ENCODE data around the gene COL27A1. TPM values are rescaled to one million over a fixed set of nuclear protein-coding genes. Genes with fewer than 3 reads are reported as not detected.

Gene COL27A1
- total RNA-seq, 1 donor from 2014 or later: 20.3 TPM

DNA sequence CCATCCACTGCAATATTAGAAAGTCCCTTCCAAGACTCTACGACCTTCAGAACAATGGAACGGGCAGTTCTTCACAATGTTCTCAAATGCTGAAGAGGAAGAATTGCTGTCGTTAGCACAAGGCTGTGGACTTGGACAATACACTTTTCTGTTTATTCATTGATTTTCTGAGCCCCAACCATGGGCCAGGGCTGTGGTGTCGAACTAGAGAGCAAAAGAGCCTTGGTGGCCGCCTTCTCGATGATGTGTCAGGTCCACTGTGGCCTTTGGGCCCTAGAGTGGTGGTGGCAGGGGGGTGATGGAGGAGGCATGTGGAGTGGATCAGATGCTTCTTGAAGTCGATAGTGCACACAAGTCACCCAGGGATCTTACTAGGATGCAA is 37.7 kb upstream of the COL27A1 start:
- Mint-ChIP-seq H3K9me3 (no peaks in the 10 kb centered on the region), H3K4me3 (no peak overlapping the region), H3K36me3 (ENCODE audit: low read depth) (no peaks in the 10 kb centered on the region), H3K4me1 (peaks cover 26% of the 10 kb centered on the region), H3K27ac (ENCODE audit: unreplicated experiment) (no peak overlapping the region), H3K27me3 (ENCODE audit: low read depth) (peaks cover 18% of the 10 kb centered on the region)
- DNase-seq (ENCODE audit: low read depth, low spot score): no peak
- TF ChIP-seq, protein P1, sequence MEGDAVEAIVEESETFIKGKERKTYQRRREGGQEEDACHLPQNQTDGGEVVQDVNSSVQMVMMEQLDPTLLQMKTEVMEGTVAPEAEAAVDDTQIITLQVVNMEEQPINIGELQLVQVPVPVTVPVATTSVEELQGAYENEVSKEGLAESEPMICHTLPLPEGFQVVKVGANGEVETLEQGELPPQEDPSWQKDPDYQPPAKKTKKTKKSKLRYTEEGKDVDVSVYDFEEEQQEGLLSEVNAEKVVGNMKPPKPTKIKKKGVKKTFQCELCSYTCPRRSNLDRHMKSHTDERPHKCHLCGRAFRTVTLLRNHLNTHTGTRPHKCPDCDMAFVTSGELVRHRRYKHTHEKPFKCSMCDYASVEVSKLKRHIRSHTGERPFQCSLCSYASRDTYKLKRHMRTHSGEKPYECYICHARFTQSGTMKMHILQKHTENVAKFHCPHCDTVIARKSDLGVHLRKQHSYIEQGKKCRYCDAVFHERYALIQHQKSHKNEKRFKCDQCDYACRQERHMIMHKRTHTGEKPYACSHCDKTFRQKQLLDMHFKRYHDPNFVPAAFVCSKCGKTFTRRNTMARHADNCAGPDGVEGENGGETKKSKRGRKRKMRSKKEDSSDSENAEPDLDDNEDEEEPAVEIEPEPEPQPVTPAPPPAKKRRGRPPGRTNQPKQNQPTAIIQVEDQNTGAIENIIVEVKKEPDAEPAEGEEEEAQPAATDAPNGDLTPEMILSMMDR (conservative IDR thresholded peaks at IDR 0.05): no peak

DNA sequence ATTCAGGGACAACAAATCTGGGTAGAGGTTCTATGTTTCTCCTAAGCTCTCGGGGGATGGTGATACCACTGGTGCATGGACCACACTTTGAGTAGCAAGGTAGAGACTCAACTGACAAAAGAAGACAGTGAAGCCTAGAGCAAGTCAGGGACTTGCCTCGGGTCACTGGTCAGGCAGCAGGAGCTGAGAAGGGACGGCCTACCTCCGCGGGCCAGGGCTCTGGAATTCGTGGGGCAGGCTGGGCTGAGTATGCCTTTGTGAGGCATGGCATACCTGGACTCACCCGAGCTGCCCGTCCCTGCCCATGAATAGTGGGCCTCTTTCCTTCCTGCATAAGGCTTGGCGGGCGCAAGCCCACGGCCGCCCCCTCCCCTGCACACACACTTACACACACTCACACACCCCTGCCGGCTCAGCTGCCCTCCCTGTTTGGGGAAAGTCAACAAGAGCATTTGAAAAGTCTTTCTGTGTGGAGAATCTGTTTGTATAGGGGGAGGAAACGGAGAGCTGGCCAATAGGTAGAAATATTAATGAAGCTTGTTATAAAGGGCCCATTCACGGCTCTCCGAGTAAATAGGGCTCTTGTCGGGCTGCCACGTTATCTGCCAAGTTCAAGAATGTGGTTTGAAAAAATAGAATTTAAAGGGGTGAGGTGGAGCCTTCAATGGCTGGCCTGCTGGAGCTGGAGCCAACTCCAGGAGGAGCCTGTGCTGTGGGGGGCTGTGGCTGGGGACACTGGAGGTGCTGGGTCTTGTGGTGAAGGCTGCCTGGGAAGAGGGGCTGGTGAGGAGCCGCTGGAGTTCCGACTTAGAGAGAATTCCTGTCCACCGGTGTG is 37.1 kb upstream of the COL27A1 start:
- Mint-ChIP-seq H3K36me3 (ENCODE audit: low read depth) (no peaks in the 10 kb centered on the region), H3K27ac (ENCODE audit: unreplicated experiment) (no peak overlapping the region), H3K9me3 (no peaks in the 10 kb centered on the region), H3K27me3 (ENCODE audit: low read depth) (peaks cover 12% of the 10 kb centered on the region), H3K4me1 (peaks cover 26% of the 10 kb centered on the region), H3K4me3 (no peak overlapping the region)
- no peak for DNase-seq (ENCODE audit: low read depth, low spot score)
- TF ChIP-seq, protein P1 (conservative IDR thresholded peaks at IDR 0.05): no peak

DNA sequence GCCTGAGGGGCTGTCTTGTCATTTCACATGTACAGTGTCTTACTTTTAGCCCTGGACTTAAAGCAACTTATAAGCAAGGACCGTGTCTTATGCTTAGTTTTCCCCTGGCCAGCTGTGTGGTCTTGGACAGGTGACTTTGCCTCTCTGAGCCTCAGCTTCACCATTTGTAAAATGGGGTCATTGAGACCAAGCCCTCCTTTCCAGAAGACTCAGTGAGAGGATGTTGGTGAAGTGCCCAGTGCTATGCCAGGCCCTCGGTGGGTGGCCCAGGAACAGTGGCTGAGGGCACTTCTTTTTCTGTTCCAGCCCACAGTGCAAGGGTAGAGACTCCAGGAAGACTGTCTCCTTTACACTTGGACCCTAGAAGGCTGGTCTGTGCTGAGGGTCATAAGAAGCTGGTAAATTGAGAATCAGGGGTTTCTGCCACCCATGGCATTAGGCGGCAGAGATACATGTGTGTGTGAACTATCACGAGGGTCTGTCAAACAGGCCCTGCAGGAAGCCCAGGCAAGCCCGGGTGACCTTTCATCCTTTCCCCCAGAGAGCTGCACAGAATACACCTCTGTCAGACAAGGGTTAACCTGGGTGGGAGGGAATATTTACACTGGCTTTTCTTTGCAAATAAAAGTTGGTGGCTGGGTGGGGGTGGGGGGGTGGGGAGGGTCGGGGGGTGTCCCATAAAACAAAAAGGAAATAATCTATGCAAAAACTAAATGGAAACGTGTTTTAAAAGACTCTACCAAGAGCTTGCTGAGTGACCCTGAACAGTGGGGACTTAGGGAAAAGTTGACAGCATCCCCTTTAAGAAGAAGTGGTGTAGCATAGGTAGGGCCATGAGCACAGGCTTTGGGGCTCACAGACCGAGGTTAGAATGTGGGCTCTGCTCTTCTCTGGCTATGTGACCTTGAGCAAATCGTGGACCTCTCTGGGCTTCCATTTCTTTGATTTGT is 35.8 kb upstream of the COL27A1 start:
- no peak overlapping the region for H3K4me3 Mint-ChIP-seq
- no peaks in the 10 kb centered on the region for H3K36me3 Mint-ChIP-seq (ENCODE audit: low read depth)
- no peak overlapping the region for H3K27ac Mint-ChIP-seq (ENCODE audit: unreplicated experiment)
- H3K9me3 Mint-ChIP-seq: no peaks in the 10 kb centered on the region
- TF ChIP-seq, protein P1 (conservative IDR thresholded peaks at IDR 0.05): no peak
- DNase-seq (ENCODE audit: low read depth, low spot score): no peak
- peaks cover 3% of the 10 kb centered on the region for H3K27me3 Mint-ChIP-seq (ENCODE audit: low read depth)
- peaks cover 29% of the 10 kb centered on the region for H3K4me1 Mint-ChIP-seq

DNA sequence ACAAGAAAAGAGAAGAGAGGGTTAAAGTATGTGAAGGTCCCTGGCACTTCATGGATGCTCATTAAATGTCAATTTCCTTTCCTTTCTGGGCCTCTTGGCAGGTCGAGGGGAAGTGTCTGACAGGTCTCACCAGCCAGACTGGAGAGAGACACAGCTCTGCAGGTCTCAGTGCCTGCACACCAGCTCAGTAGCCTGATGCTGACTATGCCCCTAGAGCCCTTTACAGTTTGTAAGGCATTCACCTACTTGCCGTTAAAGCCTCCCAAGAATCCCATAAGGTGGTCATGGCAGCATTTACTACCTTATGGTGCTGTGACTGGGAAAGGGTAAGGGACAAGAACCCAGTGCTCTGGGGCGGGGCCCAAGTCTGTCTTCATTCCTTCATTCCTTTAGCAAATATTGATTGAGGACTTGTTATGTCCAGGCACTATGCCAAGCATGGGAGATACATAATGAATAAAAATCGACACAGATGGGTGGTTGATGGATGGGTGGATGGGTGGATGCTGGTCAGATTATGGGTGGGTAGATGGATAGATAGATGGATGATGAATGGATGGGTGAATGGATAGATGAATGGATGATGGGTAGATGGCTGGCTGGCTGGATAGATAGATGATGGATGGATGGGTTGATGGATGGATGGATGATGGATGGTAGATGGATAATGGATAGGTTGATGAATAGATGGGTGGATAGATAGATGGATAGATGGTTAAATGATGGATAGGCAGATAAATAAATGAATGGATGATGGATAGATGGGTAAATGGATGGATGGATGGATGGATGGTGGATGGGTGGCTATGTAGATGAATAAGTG is 34.9 kb upstream of the COL27A1 start:
- Mint-ChIP-seq H3K27me3 (ENCODE audit: low read depth) (peaks cover 3% of the 10 kb centered on the region), H3K9me3 (no peaks in the 10 kb centered on the region), H3K36me3 (ENCODE audit: low read depth) (no peaks in the 10 kb centered on the region), H3K4me1 (peaks cover 30% of the 10 kb centered on the region), H3K4me3 (no peak overlapping the region), H3K27ac (ENCODE audit: unreplicated experiment) (no peak overlapping the region)
- no peak for DNase-seq (ENCODE audit: low read depth, low spot score)
- TF ChIP-seq, protein P1 (conservative IDR thresholded peaks at IDR 0.05): no peak
